ENCODE measurements around the gene SPEN.

DNA sequence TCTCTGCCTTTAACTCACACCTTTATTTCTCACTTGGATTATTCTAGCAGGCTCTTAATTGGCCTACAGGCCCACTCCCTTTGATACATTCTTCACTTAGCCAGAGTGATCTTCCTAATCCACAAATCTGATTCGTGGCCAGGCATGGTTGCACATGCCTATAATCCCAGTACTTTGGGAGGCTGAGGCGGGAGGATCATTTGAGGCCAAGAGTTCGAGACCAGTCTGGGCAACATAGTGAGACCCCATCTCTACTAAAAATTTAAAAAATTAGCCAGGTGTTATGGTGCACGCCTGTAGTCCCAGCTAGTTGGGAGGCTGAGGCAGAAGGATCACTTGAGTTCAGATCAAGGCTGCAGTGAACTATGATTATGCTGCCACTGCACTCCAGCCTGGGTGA lies 126.3 kb downstream of the SPEN start:
- TF ChIP-seq, protein P1, sequence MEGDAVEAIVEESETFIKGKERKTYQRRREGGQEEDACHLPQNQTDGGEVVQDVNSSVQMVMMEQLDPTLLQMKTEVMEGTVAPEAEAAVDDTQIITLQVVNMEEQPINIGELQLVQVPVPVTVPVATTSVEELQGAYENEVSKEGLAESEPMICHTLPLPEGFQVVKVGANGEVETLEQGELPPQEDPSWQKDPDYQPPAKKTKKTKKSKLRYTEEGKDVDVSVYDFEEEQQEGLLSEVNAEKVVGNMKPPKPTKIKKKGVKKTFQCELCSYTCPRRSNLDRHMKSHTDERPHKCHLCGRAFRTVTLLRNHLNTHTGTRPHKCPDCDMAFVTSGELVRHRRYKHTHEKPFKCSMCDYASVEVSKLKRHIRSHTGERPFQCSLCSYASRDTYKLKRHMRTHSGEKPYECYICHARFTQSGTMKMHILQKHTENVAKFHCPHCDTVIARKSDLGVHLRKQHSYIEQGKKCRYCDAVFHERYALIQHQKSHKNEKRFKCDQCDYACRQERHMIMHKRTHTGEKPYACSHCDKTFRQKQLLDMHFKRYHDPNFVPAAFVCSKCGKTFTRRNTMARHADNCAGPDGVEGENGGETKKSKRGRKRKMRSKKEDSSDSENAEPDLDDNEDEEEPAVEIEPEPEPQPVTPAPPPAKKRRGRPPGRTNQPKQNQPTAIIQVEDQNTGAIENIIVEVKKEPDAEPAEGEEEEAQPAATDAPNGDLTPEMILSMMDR (conservative IDR thresholded peaks at IDR 0.05; ENCODE audit: low read depth, low read length), result no peak
- TF ChIP-seq EZH2 (IDR thresholded peaks at IDR 0.05; ENCODE audit: borderline replicate concordance, low read depth, low read length, poor library complexity, severe bottlenecking), result no peak
